Measurements from ENCODE around the gene STK35.
"Not testable (repeated sequence)": the region's sequence is repeated elsewhere in the genome, so short reads cannot be mapped to it uniquely, and the experiment has no call there.

The STK35 gene

DNA sequence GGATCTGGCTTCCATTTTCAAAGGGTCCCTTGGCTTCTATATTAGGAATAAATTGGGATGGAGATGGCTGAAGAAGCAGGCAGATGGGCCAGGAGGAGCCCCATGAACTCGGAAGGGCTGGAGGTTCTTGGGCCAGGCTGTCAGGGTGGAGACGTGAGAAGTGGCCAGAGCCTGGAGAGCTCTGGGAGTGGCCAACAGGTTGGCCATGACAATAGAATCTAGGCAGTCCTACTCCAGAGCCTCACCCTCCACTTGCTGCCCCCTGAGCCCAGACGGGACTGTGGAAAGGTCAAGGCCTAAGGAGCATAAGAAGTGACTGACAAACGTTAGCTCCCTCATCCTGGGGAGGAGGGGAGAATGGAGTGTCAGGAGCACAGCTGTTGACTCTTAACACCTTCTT, 62.1 kb downstream of the STK35 start:
- DNase-seq = no peak

DNA sequence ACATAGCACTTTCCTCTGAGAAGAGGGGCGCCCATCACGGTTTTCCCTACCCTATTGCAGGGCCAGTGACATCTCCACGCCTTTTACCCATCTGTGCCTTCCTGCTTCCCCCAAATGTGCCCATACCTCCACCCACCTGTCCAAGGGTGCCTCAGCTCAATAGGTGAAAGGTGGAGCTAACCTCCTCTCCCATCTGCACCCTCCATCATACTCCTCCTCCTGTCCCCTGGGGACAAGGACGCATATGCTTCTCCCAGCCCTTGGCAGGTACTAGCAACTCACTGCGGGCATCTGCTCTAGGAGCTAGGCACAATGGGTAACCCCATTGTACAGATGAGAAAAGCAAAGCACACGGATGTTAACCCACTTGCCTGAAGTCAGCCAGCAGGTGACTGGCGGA, 62.8 kb downstream of the STK35 start:
- DNase-seq = no peak

DNA sequence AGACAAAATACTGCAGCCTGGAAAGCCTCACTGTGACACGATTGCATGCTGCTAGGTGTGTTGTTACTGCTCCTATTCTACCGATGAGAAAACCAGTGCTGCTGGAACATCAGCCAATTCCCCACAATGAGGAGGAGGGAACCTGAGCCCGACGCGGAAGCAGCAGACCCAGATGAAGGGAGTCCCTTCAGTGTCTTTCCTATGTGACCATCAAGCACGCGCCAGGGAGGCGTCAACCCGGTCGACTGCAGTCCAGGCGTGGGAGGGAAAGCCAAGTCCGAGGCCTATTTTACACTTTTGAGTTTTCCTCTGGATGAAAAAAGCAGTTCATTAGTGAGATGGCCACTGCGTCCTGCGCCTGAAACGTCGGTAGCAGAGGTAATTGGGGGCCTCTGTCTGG, 63.3 kb downstream of the STK35 start:
- no peak for DNase-seq

DNA sequence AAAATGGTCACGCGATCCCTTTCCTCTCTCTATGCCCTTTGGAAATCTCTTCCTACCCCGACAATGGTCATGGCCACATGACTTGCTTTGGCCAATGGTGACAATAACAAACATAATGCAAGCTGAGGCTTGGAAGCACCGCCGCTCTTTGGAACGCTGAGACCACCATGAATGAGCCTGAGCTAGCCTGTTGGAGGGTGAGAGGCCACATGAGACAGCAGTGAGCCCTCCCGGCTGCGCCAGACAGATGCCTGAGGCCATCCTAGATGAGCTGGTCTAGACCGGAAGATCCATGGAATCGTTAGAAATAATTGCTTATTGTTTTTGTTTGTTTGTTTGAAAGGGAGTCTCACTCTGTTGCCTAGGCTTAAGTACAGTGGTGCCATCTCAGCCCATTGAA, 64.2 kb downstream of the STK35 start:
- DNase-seq = no peak

DNA sequence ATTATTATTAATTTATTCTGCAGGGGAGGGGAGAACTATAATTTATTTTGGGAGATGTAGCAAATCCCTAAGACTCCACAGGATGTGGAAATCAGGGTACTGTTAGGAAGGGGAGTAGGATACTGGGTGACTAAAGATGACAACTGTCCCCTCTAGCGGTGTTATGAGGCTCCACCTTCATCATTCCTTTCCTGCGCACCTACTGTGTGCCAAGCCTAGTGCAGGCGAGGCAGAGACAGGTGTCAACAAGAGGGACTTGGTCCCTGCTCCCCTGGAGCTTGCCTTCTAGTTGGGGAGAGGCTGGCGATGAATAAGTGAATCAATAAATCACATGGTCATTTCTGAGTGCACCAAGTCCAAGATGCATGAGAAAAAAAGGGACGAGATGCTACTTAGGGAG, 65.5 kb downstream of the STK35 start:
- no peak for DNase-seq

DNA sequence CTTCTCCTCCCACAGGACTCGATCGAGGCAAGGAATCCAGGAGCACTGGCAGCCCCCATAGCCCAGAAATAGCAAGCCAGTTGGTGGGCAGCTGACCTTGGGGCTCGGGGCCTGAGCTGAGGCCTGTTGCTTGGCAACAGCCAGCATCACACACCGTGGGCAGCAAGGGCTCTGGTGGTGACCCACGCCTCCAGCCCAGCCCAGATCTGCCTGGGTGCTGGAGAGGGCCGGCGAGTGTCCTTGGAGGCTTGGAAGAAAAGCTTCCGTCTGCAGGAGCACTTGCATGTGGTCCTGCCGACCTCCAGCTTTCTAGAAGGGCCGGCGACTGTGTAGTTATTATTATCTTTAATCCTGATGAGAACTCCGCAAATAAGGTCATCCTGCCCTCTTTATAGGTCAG, 67.3 kb downstream of the STK35 start:
- DNase-seq = no peak

DNA sequence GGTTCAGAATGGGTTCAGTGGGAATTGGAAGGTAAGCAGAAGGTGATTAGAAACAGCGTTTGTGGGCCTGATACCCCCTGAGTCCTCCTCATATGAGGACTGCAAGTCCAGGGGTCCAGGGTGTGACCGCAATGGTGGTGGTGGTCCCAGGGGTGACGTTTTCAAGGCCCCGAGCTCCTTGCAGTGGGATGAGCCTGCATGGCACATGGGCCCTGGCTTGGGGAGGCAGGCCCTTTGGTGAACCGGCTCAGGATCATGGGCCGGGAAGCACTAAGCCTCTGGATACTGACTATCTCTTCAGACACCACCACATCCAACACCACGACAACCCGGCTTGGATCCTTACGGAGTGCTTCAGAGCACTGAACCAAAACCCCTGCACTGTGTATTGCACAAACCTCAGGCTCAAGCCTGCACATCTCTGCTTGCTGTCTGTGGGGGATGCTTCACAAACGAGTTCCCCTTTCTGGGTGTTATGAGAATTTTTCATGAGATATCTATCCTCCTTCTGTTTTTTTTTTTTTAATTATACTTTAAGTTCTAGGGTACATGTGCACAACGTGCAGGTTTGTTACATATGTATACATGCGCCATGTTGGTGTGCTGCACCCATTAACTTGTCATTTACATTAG, 67.9 kb downstream of the STK35 start:
- no peak for DNase-seq

DNA sequence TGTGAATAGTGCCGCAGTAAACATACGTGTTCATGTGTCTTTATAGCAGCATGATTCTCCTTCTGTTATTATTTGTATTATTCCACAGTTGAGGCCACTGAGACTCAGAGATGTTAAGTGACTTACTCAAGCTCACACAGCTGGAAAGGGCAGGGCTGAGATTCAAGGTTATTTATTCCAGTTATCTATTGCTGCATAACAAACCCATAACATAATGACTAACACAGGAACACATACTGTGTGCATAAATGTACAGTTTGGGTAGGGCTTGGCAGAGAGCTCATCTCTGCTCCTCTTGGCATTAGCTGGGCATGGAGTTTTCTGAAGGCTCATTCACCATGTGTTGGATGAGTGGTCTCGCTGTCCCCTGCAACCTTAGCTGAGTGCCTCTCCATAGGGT, 68.8 kb downstream of the STK35 start:
- DNase-seq = no peak

DNA sequence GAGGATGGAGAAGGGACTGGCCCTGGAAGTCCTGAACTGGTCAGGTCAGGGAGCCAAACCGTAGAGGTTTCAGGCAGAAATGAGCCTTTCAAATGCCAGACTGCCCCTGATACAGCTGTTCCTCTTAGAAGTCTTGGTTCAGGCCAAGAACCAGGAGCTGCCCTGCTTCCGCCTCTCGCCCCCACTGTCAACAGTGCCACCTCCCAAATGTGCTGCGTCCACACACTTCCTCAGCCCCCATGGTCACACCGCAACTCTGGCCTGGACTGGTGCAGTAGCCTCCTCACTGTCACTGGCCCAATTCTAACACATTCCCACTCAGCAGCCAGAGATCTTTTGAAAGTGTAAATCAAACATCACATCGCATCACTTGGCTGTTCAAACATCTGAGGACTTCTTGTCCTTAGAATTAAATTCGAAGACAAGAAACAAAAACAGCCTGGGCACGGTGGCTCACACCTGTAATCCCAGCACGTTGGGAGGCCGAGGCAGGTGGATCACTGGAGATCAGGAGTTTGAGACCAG, 69.7 kb downstream of the STK35 start:
- DNase-seq = no peak

DNA sequence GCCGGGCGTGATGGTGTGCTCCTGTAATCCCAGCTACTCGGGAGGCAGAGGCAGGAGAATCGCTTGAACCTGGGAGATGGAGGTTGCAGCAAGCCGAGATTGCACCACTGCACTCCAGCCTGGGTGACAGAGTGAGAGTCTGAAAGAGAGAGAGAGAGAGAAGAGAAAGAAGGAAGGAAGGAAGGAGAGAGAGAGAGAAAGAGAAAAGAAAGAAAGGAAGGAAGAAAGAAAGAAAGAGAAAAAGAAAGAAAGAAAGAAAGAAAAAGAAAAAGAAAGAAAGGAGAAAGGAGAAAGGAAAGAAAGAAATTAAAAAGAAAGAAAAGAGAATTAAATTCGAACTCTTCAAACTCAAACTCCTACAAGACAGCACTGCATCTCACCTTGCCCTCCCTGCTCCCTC, 70.2 kb downstream of the STK35 start:
- DNase-seq = not testable (repeated sequence)

DNA sequence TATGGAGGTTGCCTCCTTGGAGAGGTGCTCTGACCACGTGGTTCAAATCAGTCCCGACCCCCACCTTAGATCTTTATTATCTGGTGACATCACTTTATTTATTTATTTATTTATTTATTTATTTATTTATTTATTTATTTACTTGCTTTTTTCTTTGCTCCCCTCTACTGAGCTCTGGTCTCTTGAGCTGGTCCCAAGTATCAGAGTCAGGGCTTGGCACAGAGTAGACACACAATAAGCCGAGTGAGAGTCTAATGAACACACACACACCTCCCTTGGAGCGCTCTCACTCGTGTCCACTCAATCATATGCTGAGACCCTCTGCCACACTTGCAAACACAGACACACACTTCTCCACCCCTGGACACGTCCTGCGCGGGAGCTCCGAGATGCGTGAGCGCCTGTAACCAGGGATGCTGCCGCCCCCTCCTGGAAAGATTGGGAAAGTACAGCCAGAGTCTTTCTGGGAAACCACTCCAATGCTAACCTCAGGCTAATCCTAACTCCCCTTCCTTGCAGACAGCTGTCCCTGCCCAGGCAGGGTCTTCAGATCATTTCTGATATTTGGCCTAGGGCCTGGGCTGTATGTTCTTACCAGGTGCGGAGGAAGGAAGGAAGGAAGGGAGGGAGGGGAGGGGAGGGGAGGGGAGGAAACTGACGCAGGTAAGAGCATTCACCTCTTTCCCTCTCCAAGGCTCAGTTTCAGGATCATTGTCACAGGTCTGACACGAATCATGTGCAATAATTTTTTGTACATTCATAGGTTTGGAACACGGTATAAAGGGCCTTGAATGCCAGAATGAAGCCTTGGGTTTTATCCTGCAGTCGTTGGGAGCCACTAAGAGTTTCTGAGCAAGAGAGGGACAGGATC, 70.9 kb downstream of the STK35 start:
- peak; percentile 76 for DNase-seq

DNA sequence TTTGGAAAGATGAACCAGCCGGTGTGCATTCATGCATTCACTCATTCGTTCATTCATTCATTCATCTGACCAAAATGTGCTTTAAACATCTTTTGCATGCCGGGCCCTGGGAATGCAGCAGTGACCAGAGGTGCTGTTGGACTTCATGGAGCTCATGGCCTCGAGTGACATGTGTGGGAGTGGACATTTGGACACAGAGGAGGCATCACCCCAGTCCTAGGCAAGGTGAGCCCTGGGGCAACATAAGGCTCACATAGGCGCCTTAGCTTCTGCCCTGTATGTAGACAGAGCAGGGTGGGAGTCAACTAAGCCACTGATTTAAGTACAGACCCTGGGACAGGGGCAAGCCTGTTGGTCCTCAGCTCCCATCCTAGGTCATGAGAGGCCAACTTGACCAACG, 71.6 kb downstream of the STK35 start:
- DNase-seq = no peak

DNA sequence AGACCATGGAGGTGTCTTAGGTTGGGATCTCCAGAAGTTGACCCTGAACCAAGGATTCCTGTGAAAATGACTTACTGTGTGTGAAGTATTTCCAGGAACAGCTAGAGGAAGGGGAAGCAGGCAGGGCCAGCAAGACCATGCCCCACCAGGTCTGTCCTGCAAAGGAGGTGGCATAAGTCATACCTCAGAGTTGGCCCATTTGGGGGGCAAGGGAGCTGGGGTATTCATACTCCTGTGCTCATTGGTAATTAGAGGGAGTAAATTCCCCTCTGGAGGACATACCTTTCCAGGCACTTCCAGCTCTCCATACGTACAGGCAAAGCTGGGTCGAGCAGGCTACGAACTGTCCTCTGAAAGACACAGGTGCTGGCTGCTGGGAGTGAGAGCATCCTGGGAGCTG, 72.4 kb downstream of the STK35 start:
- no peak for DNase-seq

DNA sequence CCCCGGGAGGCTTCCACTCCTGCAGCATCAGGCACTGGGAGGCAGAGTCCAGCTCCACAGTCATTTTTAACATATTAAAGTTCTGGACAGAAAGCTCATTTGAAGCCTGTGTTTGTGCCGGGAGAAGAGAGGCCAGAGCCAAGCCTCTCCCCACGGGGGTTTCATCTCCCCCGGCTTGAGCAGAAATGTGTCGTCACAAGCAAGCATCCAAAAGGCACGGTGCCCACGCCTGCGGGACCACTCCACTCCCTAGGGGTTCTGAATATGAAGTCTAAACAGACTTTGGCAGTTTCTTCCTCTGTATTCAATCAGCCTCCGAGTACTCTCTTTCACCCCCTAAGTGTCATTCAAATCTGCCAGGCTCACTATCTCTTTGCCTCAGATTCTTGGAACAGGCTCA, 75.3 kb downstream of the STK35 start:
- DNase-seq = no peak

DNA sequence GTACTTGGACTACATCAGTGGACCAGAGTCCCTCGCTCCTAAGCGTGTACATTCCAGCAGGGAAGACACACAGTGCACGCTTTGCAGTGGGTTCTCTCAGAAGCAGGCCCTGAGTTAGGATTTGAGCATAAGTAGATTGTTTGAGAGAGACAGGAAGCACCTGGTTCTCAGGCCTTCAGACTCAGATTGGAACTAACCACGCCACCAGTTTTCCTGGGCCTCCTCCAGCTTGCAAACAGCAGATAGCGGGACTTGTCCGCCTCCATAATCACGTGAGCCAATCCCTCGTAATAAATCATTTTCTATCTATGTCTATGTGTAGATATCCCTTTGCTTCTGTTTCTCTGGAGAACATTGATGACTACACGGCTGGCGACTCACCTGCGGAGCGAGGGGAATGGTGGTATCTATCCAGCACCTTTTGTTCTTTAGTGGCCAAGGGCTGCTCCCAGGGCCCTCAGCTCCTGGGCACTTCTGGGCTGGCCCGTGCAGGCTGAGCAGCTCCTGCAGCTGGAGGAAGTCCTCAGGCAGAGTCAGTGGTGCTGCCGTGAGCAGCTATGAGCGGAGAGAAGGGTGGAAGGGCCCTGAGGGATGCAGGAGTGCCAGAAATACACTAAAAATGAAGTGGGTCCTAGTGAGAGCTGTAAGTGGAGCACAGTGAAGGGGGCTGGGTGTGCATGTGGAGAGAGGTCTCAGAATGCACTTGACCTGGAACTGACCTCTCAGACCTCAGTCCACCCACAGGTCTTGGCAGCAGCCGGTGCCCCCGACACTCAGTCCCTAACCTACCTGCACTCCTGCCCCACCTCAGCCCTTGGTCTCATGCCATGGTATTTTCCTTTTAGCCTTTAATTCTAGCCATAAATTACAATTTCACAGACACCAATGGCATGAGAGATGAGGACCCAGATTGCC, 76.9 kb downstream of the STK35 start:
- DNase-seq = no peak

DNA sequence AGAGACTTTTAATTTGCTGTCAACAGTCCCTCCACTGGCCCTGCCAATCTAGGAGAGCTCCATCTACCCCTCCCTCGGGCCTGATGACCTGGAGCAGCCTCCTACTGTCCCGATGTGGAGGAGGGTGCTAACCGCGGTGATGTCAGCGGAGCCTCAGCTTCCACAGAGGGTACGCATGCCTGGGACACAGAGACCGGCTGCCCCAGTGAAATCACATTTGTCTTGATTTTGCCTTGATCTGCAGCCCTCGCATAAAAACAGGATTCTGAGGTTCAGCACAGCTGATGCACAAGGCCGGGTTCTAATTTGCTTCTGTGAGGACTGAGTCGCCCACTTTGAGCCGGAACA, 77.6 kb downstream of the STK35 start:
- no peak for DNase-seq

DNA sequence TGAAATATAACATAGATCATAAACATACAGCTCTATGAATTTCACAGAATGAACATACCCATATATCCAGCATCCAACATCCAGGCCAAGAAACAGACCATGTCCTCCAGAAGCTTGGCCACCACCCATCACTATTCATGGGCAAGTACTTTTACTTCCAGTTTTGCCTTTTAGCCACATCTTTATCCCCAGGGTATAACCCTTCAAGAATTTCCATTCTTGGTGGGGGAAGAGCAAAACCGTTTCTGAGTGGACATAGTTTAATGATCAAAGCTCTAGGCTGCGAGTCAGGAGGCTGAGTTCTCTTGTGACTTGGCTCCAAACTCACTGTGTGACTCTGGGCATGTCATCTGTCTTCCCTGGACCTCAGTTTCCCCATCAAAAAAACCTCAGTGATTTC, 78.3 kb downstream of the STK35 start:
- DNase-seq = no peak

DNA sequence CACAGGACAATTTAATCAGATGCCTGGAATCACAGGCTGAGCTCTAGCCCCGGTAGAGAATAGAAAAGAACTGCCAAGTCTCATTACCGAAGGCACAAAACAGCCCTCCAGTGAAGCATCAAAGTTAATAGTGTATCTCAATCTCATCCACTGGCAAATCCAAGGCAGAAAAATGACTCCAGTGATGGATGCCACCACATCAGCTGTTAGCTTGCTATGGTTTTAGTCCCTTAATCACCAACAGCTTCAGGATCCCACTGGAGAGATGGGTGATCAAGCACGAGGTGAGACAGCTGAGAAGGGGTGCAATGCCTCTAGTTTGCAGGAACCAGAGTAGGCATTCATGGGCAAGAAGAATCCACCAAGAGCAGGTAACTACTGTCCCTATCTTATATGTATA, 81.8 kb downstream of the STK35 start:
- DNase-seq = no peak

DNA sequence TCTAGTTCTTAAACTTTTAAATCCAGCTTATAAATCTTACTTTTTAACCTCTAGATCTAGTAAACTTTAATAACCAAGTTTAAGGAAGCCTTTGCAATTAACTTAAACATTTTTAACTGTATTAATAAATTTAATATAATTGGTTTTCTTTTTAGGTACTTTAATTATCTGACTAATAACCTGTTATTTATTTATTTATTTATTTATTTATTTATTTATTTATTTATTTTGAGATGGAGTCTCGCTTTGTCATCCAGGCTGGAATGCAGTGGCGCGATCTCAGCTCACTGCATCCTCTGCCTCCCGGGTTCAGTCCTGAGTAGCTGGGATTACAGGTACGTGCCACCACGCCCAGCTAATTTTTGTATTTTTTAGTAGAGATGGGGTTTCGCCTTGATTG, 83.3 kb downstream of the STK35 start:
- DNase-seq = not testable (repeated sequence)

DNA sequence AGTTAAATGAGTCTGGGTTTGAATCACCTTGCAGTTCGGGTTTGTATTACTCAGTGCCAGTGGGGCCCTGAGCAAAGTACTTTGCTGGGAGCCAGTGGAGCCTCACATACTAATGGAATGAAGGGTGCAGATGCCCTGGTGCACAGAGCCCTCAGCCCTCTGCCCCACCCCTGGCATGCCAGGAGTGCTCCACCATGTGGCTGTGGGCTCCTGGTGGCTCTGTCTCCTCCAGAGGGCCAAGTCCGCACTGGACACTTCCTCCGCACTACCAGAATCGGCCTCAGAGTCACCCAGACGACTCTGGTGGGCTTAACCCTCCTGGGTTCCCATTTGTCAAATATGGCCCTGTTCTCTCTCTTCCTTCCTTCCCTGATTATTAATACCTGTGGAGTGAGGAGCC, 94.0 kb downstream of the STK35 start:
- DNase-seq = no peak

DNA sequence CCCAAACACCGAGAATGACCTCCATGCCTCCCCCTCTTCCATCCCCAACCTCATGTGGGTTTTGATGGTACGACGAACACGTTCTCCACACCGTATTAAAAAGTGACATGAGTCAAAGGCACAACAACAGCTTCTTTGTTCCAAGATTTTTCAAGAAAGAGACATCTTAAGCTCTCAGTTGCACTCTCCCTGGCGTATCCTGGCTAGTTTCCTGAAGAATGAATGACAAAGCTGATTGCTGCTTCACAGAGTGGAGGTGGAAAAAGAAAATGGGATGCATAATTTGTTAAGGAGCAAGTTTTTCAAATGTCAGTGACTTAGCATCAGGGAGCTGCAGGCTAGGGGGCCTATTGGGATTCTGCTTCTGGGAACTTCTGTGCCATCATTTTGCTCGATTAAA, 95.5 kb downstream of the STK35 start:
- DNase-seq = no peak
